Epithelial cell of prostate (primary cell): Measurements from ENCODE around the gene PFKFB4.
"Not testable (repeated sequence)": the region's sequence is repeated elsewhere in the genome, so short reads cannot be mapped to it uniquely, and the experiment has no call there.

Experiments
- DNase-seq: peaks from one replicate; pipeline ENCODE4 v3.0.0-alpha.2; 2011; ENCODE audit warnings: low read depth, low spot score
- H3K27ac ChIP-seq: fragments of 450-650 bp; 2 replicates; pipeline ENCODE4 v1.5.1; 2017; ENCODE audit warnings: mild to moderate bottlenecking

The PFKFB4 gene

DNA sequence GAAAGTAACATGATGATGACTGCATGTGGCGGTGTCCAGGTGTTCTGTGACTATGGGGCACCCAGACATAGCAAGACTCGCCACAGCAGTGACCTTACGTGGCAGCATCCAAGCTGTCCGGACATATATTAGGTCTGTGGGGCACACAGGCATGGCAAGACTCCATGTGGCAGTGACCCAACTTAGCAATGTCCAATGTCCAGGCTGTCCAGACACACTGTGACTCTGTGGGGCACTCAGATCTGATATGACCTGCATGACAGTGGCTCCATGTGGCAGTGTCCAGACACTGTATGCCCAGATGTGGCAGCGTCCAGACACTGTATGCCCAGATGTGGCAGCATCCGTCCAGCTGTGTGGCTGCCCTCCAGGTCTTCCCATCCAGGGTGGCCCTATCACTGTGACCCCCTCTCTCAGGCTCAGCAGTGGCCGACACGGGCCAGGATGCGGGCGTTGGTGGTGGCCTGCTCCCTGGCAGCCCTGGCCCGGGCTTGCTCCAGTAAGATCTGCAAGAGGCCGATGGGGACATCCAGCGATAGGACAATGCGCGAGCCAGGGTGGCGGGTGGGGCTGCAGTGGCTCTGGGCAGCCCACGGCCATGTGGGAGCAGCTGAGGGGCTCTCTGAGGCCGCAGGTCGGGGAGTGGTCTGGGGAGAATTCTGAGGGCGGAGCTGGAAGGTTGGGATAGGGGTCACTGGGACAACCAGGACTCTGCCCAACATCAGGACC is 5.9 kb upstream of the PFKFB4 start:
- DNase-seq: no peak
- H3K27ac ChIP-seq: no peak overlapping the region

DNA sequence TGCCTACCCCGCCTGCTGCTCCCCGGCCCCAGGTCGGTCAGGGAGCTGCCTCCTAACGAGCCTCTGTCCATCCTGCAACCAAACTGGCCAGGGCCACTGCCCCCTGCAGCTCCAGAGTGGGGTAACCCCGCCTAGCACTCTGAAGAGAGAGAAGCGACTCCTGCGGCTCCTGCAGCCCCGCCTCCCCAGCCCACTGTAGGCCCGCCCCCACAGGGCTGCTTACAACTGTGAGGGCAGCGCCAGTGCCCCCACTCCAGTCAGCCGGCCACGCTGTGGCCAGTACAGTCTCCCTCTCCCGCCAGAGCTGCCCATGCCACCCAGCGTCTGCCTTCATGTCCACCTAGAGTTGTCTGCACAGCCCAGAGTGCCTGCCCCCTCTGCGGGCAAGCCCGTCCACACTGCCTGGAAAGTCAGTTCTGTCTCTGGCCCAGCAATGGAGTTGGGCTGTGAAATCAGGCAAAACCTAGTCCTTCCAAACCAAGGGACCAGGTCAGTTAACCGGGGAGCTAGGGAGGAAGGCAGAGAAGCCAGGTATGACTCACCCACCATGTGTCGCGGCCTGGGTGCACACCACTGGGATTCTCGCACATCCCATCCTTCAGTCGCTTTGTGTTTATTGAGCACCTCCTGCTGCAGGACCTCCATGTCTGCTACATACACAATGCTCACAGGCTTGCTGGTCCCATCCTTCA is 4.6 kb upstream of the PFKFB4 start:
- no peak overlapping the region for H3K27ac ChIP-seq
- no peak for DNase-seq

DNA sequence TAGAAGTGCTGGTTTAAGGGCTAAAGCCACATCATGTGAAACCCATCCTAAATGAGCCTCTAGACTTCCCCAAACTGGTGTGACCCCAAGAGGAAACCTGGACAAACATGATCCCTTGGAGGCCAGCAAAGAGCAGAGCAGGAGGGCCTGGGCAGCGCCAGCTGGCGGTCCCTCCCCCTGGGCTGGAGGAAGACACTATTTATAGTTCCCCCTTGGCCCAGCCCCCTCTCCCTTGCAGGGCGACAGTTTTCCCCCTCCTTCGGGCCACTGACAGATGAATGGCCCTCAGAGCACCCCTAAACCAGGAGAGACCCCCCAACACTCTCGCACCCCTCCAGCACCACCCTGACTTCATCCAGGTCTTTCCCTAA is 4.0 kb upstream of the PFKFB4 start:
- no peak for DNase-seq
- no peak overlapping the region for H3K27ac ChIP-seq

DNA sequence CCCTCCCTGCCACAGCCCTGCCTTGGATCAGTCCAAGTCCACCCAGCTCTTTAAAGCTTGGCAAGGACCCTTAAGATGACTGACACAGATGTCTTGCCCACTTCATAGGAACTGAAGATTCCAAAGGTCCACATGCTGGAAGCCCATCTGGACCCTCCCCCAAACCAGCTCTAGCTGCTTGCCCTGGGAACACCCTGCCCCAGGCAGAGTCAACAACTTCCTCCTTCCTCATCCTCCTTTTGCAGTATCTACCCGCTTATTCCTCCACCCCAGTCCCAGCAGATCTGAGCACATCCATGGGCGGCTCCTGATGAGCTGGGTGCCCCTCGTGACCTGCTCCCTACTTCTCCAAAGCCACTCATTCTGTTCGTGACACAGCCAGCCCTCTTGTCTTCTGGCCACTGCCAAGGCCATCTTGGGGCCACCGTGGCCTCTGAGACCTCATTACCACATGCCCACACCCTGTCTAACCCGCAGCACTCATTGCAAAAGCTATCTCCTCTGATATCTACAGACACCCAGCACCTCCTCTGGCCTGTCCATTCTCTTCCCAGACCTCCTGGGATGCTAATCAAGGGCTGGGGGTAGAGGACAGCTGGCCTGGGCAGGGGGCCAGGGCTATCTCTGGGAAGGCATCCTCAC is 2.0 kb upstream of the PFKFB4 start:
- H3K27ac ChIP-seq: peak overlapping the region; percentile 19

DNA sequence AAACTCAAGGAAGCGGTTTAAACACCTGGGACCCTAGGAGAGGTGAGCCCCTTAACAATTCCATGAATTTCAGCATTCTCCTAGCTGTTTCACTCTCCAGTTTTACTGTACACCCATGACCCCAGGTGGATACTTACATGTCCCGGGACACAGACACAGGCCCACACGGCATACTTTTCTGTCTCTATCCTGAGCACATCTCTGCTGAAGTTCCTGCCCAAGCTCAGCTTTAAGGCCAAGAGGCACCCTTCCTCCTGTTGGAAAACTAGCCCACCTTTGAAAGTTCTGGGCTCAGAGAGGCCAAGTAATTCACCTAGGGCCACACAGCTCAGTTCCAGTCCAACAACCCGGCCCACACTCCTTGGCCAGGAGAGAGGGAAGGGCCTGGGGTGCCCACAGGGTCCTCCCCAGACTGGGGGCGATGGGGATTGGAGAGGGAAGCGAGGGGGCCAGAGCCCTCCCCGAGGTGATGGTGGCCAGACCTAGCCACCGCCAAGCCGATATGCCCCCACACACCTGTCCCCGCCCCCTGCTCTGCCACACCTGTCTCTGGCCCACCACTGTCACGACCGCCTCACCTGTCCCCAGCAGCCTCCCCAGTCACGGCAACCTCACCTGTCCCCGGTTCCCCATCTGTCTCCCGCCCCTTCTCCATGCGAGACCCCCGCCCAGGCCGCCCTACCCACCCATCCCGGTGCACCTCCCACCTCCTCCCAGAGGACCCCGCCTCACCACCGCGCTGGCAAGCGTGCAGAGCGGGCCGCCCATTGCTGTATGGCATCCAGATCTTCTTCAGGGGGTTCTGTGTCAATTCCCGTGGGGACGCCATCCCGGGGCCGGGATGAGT is 431 bp downstream of the PFKFB4 start:
- no peak for DNase-seq
- H3K27ac ChIP-seq: peak overlapping the region; percentile 36

More for the DNA sequence above, 2.0 kb upstream of the PFKFB4 start:
- no peak for DNase-seq

DNA sequence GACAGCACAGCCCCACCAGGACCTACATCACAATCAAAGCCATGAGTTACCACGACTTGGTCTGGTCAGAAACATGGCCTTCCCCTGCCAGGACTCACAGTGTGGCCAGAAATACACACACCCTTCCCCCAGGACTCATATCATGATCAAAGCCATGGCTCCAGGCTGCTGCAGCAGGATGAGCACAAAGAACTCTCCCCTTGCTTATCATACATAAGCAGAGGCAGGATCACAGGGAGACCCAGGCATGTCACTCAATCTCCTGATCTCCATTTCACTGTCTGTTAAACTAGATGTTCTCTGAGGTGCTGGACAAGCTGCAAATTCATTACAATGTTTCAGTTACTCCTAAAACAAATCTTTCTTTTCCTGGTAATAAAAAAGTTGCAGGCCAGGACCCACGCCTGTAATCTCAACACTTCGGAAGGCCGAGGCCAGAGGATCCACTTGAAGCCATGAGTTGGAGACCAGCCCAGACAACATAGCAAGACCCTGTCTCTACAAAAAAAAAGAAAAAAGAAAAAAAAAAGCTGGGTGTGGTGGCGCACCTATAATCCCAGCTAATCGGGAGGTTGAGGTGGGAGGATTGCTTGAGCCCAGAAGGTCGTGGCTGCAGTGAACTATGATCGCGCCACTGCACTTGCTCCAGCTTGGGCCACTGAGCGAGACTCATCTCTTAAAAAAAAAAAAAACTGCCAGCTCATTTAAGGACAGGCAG is 1.2 kb downstream of the PFKFB4 start:
- H3K27ac ChIP-seq: no peak overlapping the region
- DNase-seq: no peak

DNA sequence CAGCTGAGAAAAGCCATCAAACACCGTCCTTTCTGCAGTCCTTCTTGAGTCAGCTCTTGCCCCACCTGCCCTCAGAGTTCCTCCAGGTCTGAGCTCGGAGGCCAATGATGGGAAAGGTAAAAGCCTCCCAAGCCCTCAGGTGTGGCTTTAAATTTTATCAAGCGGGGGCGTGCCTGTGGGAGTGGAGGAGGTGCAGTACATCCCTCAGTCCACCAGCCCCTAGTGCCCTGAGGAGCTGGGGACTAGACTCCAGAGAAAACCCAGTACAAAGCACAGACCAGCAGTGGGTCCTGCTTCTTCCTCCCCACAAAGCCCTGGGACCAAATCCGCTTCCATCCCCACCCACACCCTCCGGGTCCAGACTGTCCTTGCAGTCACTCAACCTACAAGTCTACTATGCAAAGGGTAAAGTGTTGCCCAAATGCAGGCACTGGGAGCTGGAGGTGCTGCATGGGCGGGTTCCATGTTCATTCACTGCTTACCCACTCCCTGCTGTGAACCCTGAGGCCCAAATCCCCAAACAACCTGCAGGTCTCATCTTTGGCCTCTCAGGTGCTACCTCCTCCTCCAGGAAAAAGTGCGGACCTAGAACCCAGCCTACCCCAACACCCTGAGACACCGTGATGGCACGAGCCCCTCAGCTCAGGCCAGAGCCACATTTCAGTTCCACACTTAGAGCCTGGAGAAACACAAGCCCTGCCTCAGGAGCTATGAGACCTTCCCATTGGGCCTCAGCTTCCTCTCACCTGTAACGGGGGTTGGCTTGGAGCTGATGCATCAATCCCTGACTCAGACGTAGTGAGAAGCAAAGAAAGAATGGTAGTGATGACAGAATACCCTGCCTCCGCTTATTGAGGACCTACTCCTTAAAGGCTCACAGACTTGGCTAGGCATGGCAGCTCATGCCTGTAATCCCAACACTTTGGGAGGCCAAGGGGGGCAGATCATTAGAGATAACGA is 2.4 kb downstream of the PFKFB4 start:
- DNase-seq: no peak
- no peak overlapping the region for H3K27ac ChIP-seq

DNA sequence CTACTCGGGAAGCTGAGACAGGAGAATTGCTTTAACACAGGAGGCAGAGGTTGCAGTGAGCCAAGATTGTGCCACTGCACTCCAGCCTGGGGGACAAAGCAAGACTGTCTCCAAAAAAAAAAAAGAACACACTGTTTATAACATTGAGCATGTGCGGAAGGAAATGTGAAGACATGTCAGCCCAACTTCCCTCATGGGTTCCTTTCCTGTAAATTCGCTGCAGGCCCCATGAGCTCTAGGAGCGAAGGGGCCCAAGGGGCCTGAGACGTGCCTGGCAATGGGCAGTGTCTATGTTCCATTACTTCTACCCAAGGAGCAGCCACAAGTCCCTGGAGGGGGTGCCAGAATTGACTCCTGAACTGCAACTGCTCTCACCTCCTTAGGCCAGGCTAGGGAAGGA is 3.2 kb downstream of the PFKFB4 start:
- no peak for DNase-seq
- no peak overlapping the region for H3K27ac ChIP-seq

DNA sequence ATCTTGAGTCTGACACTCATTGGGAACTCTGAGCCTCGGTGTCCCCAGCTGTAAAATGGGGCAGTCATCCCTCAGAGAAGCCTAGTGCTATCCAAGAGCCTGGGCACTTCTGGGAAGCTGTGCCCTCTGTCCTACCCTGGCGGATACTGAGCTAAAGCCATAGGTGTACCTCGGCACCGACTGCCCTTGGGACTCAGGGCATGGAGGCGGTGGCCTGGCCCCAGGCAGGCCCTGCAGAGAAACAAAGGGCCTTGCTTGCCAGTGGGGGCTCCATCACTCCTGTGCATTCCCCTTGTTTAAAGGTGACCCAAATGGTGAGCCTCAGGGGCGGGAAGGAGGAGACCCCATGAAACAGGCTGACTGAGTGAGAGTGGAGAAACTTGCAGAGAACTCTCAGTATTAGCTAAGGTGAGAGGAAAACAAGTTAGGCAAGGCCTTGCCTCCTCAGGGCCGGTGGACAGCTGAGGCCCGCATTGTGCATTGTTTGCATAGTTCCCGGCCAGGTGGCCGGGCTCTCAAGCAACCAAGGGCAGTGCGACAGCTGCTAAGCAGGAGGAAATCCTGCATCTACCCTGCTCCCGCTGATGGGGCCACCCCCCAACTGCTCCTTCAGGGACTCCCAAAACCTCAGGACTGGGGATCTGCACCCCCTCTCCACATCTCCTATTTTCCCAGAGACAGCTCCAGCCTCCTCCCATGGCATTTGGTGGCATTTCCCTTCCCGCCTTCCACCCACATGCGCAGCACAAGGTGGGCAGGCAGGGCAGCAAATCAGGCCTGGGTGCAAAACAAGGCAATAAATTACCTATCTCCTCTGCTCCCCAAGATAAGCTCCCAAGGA is 4.3 kb downstream of the PFKFB4 start:
- DNase-seq: no peak
- H3K27ac ChIP-seq: no peak overlapping the region

DNA sequence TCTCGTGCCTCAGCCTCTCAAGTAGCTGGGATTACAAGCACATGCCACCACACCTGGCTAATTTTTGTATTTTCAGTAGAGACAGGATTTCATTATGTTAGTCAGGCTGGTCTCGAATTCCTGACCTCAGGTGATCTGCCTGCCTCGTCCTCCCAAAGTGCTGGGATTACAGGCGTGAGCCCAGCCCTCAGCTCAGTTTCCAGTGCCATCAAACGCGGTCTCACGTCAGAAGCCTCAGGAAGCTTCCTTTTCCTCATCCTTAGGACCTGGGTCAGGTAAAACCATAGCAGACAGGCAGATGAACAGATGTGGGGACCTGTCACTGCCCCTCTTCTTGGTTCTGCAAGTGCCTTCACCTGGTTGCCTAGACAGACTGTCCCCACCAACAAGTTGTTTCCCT is 5.0 kb downstream of the PFKFB4 start:
- H3K27ac ChIP-seq, DNase-seq: not testable (repeated sequence)

DNA sequence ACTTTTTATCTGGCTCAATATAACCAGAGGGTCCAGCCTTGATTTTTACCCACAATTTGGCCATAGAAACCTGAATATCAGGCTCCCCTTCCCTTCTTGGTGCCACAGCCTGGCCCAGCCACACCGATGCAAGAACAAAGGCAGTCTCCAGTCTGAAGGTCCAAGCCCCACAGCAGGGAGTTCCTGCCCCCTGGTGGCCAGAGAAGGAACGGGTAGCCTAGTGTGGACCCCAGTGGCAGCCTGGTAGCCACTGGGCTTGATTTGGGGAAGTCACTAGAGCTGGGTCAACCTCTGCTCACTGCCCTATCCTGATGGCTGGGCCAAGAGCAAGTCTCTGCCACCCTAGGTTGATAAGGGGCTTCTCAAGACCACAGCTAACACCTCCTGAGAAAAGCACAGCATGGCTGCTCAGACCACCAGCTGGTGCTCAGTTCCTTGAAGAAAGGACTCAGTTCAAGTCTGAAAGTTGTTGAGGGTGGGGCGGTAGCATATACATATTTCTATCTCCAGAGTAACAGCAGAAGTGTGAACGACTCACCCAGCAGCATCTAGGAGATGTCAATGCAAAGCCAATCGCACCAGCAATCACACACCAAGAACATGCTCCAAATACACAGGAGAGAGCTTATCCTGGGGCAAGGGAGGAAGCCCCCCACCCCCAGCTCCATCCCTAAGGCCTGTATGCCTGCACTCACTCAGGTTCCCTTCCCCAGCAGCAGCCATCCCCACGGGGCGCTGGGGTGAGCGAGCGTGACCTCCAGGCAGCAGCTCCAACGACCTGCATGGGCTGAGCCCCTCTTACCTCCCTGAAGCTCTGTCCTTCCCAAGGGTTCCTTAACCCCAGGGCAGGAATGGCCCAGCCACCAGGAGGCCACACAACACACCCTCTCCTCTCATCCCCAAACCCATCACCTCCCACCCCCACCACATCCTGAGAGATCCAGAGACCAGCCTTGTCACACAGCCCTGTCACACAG is 7.6 kb downstream of the PFKFB4 start:
- H3K27ac ChIP-seq: no peak overlapping the region
- DNase-seq: no peak

DNA sequence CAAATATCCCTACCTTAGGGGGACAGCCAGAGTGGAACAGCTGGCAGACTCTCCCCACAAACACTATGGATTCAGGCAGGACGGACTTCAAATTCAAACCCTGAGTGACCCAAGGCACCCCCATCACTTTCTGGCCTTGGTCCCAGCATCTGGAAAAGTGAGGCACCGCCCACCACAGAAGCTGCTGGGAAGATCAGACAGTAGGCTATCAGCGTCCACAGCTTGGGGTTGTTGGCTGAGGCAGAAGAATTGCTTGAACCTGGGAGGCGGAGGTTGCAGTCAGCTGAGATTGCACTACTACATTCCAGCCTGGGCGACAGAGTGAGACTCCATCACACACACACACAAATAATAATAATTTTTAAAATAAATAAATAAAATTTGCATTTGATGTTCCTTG is 8.5 kb downstream of the PFKFB4 start:
- no peak overlapping the region for H3K27ac ChIP-seq
- no peak for DNase-seq

DNA sequence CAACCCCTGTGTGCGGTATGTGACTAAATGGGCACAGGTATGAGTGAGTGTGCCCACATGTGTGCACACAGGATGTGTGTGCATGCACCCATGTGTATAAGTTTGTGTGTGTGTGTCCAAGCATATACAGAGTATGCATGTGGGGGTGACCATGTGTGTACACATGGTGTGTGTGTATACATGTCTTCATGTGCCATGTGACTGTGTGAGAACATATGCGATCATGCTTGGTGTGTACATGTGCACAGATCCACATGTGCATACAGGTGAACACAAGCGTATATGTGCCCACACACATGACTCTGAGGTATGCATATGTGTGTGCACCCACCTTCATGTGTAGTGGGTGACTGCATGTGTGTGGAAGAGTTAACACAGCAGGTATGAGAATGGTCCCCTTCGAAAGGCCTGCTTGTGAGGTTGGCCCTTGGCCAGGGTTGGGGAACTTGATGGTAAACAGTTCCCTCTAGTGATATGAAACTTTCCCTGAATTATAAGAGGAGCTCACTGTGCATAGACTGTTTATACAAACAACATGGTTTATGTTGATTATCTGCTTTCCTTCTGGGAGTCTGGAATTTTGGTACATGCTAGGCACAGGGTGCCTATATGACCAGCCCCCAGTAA is 10.3 kb downstream of the PFKFB4 start:
- H3K27ac ChIP-seq: no peak overlapping the region
- DNase-seq: no peak

DNA sequence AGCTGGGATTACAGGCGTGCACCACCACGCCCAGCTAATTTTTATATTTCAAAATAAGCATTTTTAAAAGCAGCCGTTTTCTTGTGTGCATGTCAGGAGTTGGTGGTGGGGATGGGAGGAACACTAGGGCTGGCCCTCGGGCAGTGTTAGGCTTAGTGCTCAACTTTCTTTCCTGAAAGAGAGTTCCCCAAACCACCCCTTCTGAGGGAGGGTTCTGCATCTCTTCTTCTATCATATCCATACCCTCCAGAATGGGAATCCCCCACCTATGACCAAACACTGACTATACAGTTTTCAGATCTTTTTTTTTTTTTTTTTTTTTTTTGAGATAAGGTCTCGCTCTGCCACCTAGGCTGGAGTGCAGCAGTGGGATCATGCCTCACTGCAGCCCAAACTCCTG is 12.5 kb downstream of the PFKFB4 start:
- no peak for DNase-seq

DNA sequence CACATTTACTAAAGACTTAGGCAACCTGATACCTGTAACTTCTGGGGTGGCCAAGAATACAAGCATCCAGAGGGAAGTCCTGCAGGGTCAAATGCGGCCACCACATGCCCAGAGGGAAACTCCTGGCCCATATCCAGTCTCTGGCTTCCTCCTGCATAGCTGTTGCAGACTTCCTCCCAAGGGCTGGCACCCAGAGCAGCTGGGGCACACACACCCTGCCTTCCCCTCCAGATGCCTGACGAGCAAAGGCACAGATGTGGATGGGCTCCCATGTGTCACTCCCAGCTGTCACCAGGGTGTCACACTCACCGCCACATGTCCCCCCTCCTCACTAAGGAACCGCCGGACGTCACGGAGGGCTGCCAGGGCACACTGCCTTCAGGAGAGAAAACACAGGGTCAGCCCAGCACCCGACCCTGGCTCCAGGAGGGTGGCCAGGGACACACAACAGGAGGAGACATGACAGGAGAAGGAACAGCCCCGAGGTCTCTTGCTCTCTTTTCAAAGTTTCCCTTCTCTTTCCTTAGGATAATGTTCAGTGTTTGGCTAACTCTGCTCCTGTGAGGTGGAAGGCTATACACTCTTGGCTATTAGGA is 13.2 kb downstream of the PFKFB4 start:
- H3K27ac ChIP-seq: no peak overlapping the region
- DNase-seq: no peak

More for the DNA sequence above, 12.5 kb downstream of the PFKFB4 start:
- H3K27ac ChIP-seq: no peak overlapping the region

DNA sequence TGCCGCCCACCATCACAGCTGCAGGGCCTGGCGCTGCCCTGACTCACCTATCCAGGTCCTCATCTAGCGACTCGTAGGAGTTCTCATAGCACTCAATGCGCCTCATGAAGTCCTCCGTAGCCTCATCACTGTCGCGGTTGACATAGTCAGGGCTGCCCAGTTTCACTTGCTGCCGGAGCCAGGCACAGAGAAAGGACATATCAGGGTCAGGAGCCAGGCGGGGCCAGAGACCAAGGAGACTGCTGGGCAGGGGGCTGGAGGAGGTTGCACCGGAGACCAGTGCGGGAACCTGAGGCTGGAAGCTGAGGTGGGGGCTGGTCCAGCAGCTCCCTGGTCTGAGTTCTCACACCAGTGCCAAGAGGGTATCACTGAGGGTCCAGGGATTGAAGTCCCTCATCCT is 18.2 kb downstream of the PFKFB4 start:
- DNase-seq: no peak
- H3K27ac ChIP-seq: no peak overlapping the region
